NB4 (cell line): ENCODE data around the gene SND1.

Experiments used
- DNase-seq: peaks from one replicate; pipeline ENCODE4 v3.0.0; 2010; ENCODE audit warnings: low read depth
- H3K4me3 ChIP-seq: one replicate; pipeline ENCODE4 v1.5.1; 2011; ENCODE audit warnings: mild to moderate bottlenecking, low read depth, low read length, moderate library complexity
- MYC ChIP-seq: IDR thresholded peaks from 2 replicates; pipeline ENCODE4 v1.6.1; 2011; ENCODE audit warnings: low read depth, low read length
- POLR2A ChIP-seq: IDR thresholded peaks from 2 replicates; pipeline ENCODE4 v1.6.1; 2011; ENCODE audit warnings: mild to moderate bottlenecking; ENCODE audit not compliant: insufficient read length; ENCODE audit errors: extremely low read depth
- TF ChIP-seq, protein P1 (sequence below): IDR thresholded peaks from one replicate; pipeline ENCODE4 v1.5.1; 2012; ENCODE audit warnings: low read depth, low read length
- TF ChIP-seq, protein P2 (sequence below): IDR thresholded peaks from 2 replicates; pipeline ENCODE4 v1.6.1; 2011; ENCODE audit warnings: low read depth, low read length

SND1 gene

DNA sequence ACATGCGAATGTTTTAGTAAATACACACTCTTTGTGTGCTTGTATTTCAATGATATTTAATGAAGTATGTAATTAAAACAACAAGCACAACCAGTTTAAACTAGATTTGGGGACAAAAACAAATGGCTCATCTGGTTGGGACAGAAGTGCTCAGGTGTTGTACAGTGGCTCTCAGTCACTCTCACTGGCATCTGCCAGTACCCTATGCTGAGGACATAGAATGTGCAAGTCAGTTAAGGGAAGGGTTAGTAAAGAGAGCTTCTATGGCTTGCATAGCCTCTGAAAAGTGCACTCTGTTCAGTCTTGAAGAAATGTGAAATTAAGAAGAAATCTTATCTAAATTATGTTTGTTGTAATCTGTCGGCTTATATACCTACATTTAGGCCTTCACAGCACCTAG lies 196.2 kb downstream of the SND1 start:
- TF ChIP-seq, protein P1, sequence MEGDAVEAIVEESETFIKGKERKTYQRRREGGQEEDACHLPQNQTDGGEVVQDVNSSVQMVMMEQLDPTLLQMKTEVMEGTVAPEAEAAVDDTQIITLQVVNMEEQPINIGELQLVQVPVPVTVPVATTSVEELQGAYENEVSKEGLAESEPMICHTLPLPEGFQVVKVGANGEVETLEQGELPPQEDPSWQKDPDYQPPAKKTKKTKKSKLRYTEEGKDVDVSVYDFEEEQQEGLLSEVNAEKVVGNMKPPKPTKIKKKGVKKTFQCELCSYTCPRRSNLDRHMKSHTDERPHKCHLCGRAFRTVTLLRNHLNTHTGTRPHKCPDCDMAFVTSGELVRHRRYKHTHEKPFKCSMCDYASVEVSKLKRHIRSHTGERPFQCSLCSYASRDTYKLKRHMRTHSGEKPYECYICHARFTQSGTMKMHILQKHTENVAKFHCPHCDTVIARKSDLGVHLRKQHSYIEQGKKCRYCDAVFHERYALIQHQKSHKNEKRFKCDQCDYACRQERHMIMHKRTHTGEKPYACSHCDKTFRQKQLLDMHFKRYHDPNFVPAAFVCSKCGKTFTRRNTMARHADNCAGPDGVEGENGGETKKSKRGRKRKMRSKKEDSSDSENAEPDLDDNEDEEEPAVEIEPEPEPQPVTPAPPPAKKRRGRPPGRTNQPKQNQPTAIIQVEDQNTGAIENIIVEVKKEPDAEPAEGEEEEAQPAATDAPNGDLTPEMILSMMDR = no peak
- TF ChIP-seq, protein P2, sequence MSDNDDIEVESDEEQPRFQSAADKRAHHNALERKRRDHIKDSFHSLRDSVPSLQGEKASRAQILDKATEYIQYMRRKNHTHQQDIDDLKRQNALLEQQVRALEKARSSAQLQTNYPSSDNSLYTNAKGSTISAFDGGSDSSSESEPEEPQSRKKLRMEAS = no peak
- TF ChIP-seq MYC (no peak), POLR2A (no peak)
- DNase-seq = no peak
- no peak overlapping the region for H3K4me3 ChIP-seq

DNA sequence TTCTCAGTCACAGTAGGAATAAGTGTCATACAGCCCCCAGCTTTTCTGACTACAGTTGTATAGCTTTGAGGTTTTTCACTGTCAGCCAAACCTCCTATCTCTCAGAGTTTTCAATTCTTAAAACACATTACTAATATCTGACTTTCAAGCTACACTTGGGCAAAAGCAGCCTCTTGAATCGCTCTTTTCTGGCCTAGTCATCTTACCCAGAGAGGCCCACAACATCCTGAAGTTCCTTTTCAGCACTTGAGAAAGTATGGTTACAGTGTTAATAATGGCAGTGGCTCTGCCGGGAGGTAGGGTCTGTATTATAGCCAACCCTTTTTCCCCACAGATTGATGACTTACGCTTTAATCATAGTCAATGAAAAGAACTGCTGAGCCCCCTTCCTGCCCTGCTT lies 198.2 kb downstream of the SND1 start:
- no peak for DNase-seq
- TF ChIP-seq, protein P2 = no peak
- TF ChIP-seq MYC (no peak), POLR2A (no peak)
- TF ChIP-seq, protein P1 = no peak
- H3K4me3 ChIP-seq = no peak overlapping the region

DNA sequence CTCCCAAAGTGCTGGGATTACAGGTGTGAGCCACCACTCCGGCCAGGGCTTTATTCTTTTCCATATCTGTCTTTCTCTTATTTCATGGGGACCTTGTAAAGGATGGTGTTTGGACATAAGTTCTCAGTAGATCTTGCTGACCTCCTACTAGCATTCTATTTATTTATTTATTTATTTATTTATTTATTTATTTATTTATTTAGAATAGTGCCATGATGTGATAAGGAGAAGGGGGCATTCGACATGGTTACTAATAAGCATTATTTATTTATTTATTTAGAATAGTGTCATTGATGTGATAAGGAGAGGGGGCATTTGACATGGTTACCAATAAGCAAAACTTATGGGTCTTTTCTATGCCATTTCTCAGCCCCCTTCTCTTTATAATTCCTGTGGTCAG lies 202.4 kb downstream of the SND1 start:
- TF ChIP-seq POLR2A (no peak), MYC (no peak)
- TF ChIP-seq, protein P2 = no peak
- TF ChIP-seq, protein P1 = no peak
- H3K4me3 ChIP-seq = no peak overlapping the region
- no peak for DNase-seq

DNA sequence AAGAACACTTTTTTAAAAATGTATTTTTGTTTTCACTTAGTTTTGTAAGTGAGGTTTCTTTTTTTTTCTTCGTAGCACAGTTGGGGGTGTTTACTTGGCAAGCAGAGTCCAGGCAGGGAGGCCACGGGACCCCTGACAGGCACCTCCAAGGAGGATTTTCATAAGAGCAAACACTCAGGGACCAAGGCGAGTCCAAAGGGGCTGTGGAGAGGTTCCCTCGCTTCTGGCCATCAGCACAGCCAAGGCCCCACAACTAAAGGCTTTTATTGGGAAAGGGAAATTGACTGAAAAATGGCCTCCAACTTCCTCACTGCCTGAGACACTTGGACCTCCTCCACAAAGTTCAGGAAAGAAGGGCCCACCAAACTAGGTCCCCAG lies 205.5 kb downstream of the SND1 start:
- TF ChIP-seq MYC = no peak
- TF ChIP-seq, protein P2 = no peak
- TF ChIP-seq POLR2A = no peak
- TF ChIP-seq, protein P1 = no peak
- DNase-seq = no peak
- no peak overlapping the region for H3K4me3 ChIP-seq

DNA sequence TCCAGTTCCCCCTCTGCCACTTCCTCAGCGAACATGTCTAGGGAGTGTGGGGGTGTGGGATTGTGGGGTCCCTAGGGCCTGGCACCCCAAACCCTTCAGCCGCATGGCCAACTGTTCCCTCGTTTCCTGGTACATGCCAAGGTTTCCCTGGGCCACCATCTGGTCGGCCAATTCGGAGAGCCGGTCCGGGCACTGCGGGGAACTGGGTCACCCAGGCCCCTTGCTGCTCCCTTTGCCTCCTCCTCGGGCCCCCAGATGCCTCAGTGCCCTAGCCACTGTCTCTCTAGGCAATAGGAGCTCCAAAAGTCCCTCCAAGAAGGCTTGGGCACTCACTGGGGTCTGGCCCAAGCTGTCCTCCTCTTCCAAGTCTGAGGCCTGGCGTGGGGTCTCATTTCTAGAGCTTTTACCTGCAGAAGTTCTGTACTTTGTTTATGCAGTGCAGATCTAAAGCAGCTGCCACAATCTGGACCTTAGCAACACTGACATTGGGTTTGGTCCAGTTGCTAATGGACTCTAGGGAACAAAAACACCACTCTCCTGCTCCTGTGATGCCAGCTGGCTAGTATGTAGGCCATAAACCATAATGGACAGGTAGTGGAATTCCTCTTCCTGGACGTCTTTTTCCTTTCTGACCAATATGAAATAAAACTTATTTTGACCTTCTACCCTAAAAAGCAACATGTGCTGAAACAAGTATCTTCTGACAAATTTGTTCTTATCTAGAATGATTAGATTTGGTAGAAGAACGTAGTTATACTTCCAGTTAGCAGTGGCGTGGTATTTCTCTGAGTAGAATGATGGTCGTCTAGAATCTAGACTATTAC lies 206.3 kb downstream of the SND1 start:
- no peak for DNase-seq
- no peak overlapping the region for H3K4me3 ChIP-seq
- TF ChIP-seq, protein P2 = no peak
- TF ChIP-seq, protein P1 = no peak
- TF ChIP-seq POLR2A (no peak), MYC (no peak)

DNA sequence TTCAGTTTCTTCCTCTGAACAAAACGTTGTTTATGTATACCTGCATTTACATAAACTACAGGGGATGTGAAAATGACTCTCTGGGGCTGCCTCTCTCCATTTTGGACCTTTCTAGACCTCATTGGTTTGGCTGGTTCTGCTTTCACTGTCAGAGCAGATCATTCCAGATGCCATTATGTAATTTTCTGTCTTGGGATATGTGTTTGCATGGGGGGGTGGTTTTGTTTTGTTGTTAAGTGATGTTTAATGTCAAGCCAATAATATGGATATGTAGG lies 206.9 kb downstream of the SND1 start:
- TF ChIP-seq, protein P2 = no peak
- TF ChIP-seq MYC (no peak), POLR2A (no peak)
- TF ChIP-seq, protein P1 = no peak
- no peak for DNase-seq
- H3K4me3 ChIP-seq = no peak overlapping the region
